GM19397 (cell line): ENCODE results near the gene MAG.

Experiments used
- ATAC-seq: cut with Tn5 transposase; IDR thresholded peaks from one replicate; pipeline ENCODE4 v1.9.1; 2021; ENCODE audit warnings: mild to moderate bottlenecking, moderate library complexity; ENCODE audit not compliant: unreplicated experiment

The MAG gene

DNA sequence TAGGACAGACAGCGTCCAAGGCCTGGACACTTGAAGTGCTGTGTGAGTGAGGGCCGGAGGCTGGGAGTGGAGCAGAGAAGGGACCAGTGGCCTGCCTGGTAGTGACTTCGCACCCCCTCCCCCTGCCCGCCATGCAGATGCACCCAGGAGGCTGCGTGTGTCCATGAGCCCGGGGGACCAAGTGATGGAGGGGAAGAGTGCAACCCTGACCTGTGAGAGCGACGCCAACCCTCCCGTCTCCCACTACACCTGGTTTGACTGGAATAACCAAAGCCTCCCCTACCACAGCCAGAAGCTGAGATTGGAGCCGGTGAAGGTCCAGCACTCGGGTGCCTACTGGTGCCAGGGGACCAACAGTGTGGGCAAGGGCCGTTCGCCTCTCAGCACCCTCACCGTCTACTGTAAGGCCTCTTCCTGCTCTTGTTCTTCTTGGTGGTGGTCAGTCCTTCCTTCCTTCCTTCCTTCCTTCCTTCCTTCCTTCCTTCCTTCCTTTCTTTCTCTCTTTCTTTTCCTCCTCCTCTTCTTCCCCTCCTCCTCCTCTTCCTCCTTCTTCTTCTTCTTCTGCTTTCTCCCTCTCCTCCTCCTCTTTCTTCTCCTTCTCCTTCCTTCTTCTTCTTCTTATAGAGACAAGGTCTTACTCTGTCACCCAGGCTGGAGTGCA lies 49.7 kb downstream of the MAG start:
- no peak for ATAC-seq

DNA sequence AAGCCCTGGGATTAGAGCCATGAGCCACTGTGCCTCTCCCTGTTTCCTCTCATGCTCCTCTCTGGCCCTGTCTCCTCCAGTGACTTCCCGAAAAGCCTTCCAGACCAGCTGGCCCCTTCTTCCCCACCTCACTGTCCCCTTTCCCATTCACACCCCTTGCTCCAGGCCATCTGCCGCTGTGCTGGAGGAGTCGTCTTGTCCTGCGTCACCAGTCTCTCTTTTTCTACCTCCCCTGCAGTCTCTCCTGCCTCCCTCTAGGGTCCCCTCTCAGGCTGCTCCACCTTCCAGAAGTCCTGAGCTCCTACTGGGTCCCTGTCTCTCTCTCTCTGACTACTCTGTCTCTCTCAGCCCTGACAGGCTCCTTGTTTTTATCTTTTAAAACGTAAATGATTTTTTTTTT lies 50.5 kb downstream of the MAG start:
- no peak for ATAC-seq

DNA sequence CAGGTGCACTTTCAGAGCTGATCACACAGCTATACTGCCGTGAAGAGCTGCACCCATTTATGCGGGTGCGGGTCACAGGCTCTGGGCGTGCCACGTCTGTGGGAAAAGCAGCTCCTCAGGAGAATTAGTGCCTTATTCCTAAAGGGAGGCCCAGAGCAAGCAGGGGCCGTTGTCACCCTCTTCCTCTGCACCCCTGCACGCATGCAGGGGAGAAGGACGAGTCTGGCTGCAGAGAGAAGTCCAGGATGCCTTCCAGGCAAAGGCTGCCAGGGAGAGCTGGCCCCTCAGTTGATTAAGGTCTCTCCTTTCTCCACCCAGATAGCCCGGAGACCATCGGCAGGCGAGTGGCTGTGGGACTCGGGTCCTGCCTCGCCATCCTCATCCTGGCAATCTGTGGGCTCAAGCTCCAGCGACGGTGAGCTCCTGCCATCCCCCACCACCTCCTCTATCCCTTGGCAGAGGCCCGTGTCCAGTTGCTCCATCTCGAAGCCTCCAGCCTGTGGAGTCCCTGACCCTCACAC lies 52.6 kb downstream of the MAG start:
- ATAC-seq: no peak

DNA sequence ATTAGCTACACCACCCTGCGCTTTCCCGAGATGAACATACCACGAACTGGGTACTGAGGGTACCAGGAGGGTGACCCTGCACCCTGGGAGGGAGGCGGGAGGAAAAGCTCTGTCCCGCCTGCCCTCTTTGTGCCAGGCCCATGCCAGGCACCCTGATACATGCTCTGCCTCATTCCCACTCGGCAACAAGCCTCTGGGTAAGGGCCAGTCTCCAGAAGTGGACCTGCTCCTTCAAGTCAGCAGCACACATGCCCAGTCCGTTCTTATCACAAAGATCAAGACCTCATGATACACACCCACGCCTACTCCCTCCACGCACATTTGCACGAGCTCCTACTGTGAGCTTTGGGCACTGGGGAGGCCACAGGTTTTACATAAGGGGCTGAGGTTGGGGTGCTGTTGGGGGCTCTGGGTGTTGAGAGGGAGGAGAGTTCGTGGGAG lies 53.7 kb downstream of the MAG start:
- no peak for ATAC-seq

DNA sequence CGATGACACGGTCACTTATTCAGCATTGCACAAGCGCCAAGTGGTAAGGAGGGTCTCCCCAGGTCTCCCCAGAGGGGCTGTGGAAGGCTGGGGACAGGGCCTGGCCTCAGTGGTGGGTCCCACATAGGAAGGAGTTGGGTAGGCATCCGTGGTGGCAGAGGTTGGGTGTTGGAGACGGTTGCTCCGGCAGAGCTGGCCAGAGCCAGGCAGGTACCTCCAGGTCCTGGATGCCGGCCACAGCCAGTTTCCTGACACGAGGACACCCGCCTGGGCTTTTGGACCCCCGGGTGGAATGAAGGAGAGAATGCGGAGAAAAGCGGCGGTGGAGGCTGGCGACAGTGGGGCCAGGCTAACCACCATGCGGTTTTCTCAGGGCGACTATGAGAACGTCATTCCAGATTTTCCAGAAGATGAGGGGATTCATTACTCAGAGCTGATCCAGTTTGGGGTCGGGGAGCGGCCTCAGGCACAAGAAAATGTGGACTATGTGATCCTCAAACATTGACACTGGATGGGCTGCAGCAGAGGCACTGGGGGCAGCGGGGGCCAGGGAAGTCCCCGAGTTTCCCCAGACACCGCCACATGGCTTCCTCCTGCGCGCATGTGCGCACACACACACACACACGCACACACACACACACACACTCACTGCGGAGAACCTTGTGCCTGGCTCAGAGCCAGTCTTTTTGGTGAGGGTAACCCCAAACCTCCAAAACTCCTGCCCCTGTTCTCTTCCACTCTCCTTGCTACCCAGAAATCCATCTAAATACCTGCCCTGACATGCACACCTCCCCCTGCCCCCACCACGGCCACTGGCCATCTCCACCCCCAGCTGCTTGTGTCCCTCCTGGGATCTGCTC lies 54.5 kb downstream of the MAG start:
- ATAC-seq: no peak

DNA sequence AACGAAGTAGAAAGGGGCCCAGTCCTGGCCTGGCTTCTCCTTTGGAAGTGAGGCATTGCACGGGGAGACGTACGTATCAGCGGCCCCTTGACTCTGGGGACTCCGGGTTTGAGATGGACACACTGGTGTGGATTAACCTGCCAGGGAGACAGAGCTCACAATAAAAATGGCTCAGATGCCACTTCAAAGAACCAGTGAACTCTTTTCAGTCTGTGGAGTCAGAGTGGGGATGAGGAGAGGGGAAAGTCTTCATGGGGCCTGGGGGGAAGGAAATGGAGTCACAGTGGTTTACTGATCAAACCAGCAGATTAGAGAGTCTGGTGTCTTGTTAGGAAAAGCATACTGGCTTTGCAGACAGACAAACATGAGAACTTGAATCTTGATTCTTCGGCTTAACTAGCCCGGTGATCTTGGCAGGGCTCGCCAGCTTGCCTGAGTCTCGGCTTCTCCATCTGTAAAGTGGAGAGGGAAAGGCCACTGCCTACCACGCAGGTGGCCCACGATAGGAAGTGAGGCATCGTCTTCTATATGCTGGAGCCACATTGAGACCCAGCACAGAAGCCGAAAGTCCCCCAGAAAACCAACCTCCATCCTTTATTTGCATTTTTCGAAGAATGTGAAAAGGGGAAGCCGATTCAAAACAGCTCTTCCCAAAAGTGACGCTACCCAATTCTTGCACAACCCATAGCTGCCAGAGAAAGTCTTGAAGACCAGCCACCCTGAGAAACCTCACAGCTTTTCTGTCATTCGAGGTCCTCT lies 55.4 kb downstream of the MAG start, which contains the start of gene FFAR1:
FFAR1 (plus strand) TSS at position 732 of the 759 bp plus-strand sequence. CDS start 3,650 bp downstream, outside the sequence.
- peak; percentile 53 for ATAC-seq

DNA sequence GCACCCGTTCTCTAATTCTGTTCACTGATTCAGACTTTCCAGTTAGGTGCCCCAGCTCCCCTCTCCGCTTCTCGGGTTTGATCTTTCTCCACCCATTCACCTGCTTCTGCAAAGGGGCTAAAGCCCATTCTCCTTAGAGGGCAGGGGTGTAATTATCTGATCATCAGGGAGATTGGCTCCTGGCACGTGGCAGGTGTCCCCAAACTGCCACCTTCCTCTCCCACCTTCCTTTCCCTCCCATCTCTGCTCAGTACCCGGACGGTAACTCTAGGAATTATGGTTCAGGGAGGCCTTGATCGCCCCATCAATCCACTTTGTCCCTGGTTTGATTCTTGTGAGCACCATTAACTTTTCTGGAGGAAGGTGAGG lies 56.0 kb downstream of the MAG start:
- ATAC-seq: no peak

DNA sequence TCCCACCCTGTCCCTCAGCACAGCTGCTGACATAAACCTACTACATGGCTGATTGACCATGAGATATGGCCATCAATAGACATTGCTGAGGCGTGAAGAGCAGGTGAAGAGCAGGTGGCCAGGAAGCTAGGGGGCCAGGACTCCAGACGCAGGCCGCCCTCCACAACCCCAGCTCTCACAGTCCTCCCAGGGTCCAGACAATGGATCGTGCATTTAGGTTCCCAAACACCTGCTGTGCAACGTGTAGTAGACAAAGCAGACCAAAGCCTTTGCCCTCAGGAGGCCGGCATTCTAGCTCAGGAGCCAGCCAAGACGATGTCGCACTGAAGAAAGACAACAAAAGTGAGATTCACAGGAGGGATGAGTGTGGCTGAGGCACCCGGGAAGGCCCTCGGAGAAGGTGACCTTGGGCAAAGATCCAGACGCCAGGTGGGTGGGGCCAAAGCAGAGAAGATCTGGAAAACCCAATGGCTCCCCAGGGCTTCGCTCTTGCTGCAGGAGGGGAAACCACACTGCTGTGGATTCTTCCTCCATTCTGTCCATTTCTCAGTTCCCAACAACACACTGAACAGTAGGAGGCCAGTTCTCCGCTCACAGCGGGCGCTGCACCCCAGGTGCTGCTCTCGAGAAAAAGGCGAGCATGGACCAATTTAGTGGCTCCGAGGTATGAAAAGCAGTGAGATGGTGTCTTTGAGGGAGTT lies 57.1 kb downstream of the MAG start:
- ATAC-seq: no peak

DNA sequence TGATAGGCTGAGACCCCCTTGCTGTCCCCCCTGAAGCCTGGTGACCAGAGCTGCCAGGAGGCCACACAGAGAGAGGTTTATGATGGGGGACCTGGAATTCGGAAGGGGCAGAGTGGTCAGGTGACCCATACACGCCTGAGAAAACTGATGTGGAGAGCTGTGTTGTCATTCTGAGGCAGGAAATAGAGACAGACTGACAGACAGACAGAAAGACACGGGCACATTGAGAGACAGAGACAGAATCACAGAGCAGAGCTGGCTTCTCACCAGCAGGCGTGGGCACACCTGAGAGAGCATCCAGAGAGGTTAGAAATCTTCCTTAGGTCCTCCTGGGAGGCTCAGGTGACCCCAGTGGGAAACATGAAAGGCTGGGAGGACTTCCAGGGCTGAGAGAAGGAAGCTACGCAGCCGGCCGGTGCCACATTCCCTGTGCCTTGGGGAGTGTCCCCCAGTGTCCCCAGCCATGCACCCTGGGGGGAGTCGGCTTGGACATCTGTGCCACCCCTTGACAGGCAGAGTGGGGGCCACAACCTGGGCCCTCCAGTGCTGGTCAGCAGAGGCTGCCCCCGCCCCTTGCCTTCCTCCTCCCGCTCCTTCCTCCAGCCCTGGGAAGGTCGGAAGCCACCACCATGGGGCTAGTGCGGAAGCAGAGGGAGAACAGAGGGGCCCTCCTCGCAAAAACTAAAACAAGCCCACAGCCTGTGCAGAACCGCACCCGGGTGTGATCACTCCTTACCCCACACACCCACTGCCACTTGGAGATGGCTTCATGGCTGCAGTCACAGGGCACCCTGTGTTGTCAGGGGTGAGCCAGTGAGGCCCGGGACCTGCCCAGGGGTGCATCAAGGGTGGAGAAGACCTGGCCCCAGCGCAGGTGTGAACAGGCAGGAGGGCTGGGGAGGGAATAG lies 57.9 kb downstream of the MAG start:
- ATAC-seq: no peak

DNA sequence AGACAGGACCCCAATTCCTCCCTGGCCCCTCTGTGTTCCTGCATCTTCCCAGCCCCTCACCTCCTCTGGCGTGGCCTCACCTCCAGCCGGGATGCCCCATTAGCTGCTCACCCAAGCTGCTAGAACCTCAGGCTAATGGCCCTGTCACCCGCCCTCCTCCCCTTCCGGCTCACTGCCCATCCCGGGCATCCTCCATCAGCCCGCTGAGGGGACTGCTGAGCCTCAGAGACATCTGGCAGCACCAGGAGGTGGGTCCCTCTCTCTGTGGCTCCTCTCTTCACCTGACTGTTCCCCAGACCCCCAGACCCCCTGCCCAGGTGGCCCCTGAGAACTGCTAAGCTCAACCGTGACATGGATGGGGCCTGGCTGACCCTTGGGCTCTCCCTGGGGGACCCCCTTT lies 58.6 kb downstream of the MAG start:
- no peak for ATAC-seq

DNA sequence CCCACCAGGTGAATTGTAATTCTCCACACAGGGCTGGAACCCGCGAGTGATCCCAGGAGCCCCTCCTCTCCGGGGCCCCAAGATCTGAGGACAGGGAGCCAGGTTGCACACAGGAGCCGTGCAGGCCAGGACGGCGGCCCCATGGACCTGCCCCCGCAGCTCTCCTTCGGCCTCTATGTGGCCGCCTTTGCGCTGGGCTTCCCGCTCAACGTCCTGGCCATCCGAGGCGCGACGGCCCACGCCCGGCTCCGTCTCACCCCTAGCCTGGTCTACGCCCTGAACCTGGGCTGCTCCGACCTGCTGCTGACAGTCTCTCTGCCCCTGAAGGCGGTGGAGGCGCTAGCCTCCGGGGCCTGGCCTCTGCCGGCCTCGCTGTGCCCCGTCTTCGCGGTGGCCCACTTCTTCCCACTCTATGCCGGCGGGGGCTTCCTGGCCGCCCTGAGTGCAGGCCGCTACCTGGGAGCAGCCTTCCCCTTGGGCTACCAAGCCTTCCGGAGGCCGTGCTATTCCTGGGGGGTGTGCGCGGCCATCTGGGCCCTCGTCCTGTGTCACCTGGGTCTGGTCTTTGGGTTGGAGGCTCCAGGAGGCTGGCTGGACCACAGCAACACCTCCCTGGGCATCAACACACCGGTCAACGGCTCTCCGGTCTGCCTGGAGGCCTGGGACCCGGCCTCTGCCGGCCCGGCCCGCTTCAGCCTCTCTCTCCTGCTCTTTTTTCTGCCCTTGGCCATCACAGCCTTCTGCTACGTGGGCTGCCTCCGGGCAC lies 59.6 kb downstream of the MAG start:
- ATAC-seq: no peak

DNA sequence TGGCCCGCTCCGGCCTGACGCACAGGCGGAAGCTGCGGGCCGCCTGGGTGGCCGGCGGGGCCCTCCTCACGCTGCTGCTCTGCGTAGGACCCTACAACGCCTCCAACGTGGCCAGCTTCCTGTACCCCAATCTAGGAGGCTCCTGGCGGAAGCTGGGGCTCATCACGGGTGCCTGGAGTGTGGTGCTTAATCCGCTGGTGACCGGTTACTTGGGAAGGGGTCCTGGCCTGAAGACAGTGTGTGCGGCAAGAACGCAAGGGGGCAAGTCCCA lies 60.2 kb downstream of the MAG start:
- no peak for ATAC-seq

DNA sequence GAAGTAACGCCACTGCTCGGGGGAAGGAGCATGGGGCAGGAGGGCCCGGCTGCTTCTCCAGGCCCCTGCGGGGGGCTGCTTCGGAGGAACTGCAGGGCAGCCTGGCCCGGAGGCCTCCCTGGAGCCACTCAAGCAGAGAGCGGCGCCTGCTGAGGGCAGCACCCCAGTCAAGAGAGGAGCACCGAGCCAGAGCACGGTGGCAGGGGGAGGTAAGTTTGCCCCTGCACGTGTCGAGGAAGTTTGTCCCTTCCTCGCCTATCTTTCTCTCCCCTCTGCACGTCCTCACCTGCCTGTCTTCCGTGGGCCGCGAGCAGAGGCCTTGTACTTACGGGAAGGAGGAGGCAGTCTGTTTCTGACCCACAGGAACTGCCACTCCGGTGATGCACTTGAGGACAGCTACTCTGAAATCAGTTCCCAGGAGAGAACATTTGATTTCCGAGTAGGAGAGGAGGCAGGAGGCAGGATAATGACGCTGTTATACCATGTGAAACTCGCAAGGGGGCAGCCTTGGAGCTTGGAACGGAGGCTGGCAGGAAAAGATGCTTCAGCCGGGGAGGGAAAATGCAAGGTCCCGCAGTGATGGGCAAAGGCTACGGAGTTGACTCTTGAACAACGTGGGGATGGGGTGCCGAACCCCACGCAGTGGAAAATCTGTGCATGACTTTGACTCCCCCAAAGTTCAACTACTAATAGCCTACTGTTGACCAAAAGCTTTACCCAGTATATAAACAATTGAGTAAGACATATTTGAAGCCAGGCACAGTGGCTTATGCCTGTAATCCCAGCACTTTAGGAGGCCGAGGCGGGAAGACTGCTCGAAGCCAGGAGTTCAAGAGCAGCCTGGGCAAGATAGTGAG lies 60.7 kb downstream of the MAG start:
- no peak for ATAC-seq

DNA sequence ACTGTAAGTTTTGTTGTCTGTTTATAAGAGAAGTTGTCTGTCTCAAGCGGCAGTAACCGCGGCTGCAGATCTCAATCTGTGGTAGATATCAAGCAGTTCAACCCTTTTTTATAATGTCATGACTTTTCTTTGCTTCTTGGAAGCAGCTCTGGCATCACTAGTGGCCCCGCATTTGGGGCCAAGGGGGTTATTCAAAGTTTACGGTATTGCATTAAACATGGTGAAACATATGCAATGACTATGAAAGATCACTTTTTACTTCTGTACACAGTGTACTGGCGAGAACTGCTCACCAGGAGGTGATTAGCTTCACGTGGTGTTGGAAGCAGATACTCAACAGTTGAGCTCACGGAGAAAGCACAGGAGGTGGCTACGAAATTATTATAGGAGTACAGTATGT lies 61.7 kb downstream of the MAG start:
- no peak for ATAC-seq

DNA sequence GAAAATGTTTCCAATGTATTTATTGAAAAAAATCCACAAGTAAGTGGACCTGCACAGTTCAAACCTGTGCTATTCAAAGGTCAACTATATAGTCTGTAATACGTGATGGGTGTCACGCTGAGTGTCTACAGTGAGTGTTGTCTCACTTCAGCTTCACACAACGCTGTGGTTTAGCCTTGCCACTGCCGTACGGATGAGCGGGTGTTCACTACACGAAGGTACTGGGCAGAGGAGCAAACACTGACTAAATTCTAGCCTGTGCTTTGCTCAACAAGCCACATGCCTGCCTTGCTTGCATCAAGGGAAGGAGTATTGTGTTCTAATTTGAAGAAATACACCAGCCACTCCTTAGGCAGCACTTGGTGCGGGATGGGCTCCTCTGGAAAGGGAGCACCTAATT lies 62.9 kb downstream of the MAG start:
- ATAC-seq: no peak

DNA sequence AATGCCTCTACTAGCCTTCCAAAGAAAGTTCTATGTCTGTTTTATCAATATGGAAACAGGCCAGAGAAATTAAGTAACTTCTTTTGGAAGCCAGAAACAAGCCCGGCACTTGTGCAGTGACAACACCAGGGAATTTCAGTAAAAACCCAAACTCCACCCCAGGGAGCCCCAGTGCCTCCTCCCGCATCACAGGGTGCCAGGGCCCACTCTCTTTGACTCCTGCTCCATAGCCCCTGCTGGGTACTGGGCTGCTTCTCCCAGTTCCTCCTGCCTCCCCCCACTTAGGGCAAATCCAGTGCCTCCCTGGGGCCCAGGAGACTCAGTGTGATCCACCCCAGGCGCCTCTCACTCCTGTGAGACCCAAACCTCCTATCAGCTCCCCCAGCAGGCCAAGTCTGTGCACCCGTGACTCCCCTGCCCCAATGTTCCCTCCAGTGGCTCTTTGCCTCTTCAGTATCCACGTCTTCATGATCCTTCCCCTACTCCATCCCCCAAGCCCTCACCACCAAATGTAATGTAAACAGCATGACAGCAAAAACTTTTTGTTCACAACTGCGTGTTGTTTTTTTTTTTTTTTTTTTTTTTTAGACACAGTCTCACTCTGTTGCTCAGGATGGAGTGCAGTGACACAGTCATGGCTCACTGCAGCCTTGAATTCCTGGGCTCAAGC lies 64.0 kb downstream of the MAG start:
- no peak for ATAC-seq

DNA sequence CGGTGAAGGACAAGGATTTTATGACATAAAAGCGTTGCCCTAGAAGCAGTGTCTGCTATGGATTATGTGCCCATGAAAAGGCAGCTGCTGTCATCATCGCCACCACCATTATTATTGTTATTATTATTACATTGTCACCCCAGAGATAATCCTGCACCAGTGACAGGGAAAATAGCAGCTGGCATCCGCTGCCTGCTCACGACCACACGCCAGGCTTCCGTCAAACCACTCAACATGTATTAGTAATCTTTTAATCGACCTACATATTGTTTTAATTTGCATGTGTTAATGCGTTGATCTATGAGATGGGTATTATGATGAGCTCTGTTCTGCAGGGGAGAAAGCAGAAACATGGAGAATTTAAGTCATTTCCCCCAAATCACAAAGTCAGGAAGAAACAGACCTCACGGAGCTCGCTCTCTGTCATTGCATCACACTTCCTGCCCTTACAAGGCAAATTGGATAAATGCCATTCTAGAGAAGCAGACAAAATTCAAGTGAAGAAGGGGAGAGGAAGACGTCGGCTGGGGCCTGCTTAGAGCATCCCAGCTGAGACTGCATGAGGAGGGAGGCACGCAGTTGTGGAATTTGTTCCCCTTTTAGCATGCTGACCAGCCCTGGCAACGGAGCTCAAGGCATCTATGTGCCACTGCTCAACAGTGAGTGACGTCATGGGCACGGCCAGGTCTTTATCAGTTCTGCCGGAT lies 66.1 kb downstream of the MAG start, which contains the start of gene FFAR3:
FFAR3 (plus strand) TSS at position 594 of the 707 bp plus-strand sequence. CDS start 431 bp downstream, outside the sequence.
- no peak for ATAC-seq
